HS-27A (cell line): ENCODE results near the gene SLC18A3.

Experiments used
- DNase-seq: peaks from one replicate; pipeline ENCODE4 v3.0.0-alpha.2; 2012; ENCODE audit warnings: low read depth, missing footprints

SLC18A3 gene

GRCh38 chr10:49610114-49610457 lies at the start of gene SLC18A3:
Gene SLC18A3 (plus strand): TSS chr10:49610310. CDS start chr10:49610741, 431 bp downstream.
- no peak for DNase-seq

- DNase-seq = no peak
These were observed 49.6 kb upstream of the SLC18A3 start for GRCh38 chr10:49560526-49560925.

- DNase-seq = no peak
These were observed 47.2 kb upstream of the SLC18A3 start for GRCh38 chr10:49562893-49563292.

- no peak for DNase-seq
These were observed 45.6 kb upstream of the SLC18A3 start for GRCh38 chr10:49564461-49565009.

GRCh38 chr10:49567810-49568209 lies 42.3 kb upstream of the SLC18A3 start:
- DNase-seq = no peak

GRCh38 chr10:49568235-49568634 lies 41.9 kb upstream of the SLC18A3 start:
- no peak for DNase-seq

GRCh38 chr10:49569031-49569631 lies 41.0 kb upstream of the SLC18A3 start:
- no peak for DNase-seq

- DNase-seq = no peak
These were observed 38.7 kb upstream of the SLC18A3 start for GRCh38 chr10:49571388-49571787.

- DNase-seq = no peak
These were observed 37.5 kb upstream of the SLC18A3 start for GRCh38 chr10:49572594-49573114.

GRCh38 chr10:49575489-49576072 lies 34.5 kb upstream of the SLC18A3 start:
- no peak for DNase-seq

GRCh38 chr10:49577182-49577925 lies 32.8 kb upstream of the SLC18A3 start:
- DNase-seq = no peak

GRCh38 chr10:49578392-49578791 lies 31.7 kb upstream of the SLC18A3 start:
- no peak for DNase-seq

GRCh38 chr10:49579621-49580020 lies 30.5 kb upstream of the SLC18A3 start:
- DNase-seq = no peak

- DNase-seq = no peak
These were observed 24.7 kb upstream of the SLC18A3 start for GRCh38 chr10:49585387-49585786.

- no peak for DNase-seq
These were observed 22.1 kb upstream of the SLC18A3 start for GRCh38 chr10:49587981-49588380.

GRCh38 chr10:49592726-49593563 lies 17.2 kb upstream of the SLC18A3 start:
- DNase-seq = no peak

GRCh38 chr10:49593564-49593875 lies 16.6 kb upstream of the SLC18A3 start:
- DNase-seq = no peak

- DNase-seq = no peak
These were observed 16.1 kb upstream of the SLC18A3 start for GRCh38 chr10:49593998-49594397.

- no peak for DNase-seq
These were observed 15.5 kb upstream of the SLC18A3 start for GRCh38 chr10:49594594-49594993.

- no peak for DNase-seq
These were observed 15.0 kb upstream of the SLC18A3 start for GRCh38 chr10:49595003-49595712.

- no peak for DNase-seq
These were observed 14.2 kb upstream of the SLC18A3 start for GRCh38 chr10:49595713-49596492.
